RCC 7860 (cell line): Measurements from ENCODE around the gene AIMP1.
"Not testable (repeated sequence)": the region's sequence is repeated elsewhere in the genome, so short reads cannot be mapped to it uniquely, and the experiment has no call there.

Experiments
- DNase-seq: peaks from one replicate; pipeline ENCODE4 v3.0.0-alpha.2; 2015; ENCODE audit warnings: low spot score
- FAIRE-seq: peaks from 2 replicates; lab custom pipeline; 2012; peaks lifted over from hg19 to GRCh38; lab: Jason Lieb, UNC

AIMP1 gene

DNA sequence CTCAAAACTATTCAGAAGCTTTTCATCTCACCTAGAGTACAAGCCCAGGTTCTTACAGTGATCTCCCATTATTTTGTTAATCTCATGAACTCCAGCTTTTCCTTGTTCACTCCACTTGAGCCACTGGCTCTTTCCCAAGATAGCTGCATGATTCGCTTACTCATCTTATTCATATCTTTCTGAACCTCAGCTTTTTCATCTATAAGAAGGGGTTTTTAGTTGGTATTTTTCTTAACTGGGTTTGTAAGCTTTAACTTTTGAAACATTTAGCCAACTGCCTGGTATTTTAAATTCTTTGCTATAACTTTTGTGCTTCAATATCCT is 28.3 kb downstream of the AIMP1 start:
- no peak for DNase-seq
- no peak for FAIRE-seq

DNA sequence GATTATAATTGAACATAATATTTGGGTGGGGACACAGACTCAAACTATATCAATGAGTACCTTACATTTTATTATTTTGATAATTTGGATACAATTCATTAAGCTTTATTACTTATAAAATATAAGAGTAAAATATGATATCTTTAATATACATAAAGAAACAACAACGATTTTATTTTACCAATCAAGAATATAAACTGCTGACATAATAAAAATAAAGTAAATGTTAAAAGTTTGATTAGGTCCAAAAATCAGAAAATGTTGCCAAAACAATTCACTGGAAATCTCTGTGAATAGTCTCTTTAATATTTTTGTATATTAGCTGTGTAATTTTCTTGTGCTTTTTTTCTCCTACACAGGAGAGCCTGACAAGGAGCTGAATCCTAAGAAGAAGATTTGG is 30.8 kb downstream of the AIMP1 start:
- peak; percentile 39 for FAIRE-seq
- no peak for DNase-seq

GRCh38 chr4:106351016-106351415 is 34.7 kb downstream of the AIMP1 start:
- DNase-seq (no peak), FAIRE-seq (no peak)

DNA sequence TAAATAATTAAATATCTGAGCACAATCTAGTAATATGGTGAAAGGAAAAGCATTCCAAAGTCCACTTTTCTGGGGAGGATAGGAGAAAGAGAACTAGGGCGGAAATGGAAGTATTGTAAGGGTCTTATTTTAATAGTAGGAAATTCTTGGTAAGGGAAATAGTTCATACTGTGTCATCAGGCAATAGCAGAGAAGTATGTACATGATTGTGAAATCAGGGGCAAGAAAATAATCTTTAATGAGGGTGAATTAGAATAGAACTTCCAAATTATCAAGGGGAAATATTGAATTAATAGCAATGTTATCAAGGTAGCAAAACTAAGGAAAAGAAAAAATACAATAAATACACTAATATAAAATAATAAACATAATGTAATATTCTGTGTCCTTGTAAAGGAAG is 37.4 kb downstream of the AIMP1 start:
- FAIRE-seq (no peak), DNase-seq (no peak)

- no peak for DNase-seq
- no peak for FAIRE-seq
These were observed 38.8 kb downstream of the AIMP1 start for GRCh38 chr4:106355193-106355592.

DNA sequence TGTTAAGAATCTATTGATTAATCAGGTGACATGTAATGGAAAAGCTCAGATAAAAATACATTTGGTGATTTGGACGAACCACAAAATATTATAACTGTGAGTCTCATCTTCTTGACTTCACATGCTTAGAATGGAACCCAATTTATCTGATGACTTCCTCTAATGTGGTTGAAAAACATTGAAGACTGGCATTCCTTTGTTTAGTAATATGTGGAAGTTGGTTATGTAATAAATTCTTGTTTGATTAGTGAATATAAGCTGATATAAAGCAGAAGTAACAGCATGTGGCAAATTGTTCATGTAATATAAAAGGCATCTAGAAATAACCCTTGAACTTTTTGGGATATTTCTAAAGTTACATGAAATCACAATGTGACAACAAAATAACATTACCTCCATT is 42.5 kb downstream of the AIMP1 start:
- FAIRE-seq = no peak
- DNase-seq = no peak

GRCh38 chr4:106362086-106362825 is 45.9 kb downstream of the AIMP1 start:
- DNase-seq (no peak), FAIRE-seq (no peak)

DNA sequence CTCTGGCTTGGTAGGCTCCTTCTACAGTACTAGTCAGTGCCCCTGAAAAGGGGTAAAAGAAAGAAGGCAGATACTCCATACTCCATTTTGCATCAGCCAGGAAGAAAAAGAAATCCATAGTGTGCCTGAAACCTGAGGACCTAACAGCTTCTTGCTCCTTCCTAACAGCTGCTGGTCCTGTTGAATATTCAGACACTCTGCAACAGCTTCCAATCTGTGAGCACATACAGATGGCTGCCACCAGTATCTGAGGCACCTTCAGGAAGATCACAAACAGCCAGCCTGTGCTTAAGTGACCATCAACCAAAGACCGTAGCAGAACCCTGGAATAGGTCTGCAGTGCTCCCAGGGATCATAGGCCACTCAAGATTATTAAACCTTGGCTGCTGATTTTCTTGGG is 47.9 kb downstream of the AIMP1 start:
- DNase-seq (no peak), FAIRE-seq (no peak)

DNA sequence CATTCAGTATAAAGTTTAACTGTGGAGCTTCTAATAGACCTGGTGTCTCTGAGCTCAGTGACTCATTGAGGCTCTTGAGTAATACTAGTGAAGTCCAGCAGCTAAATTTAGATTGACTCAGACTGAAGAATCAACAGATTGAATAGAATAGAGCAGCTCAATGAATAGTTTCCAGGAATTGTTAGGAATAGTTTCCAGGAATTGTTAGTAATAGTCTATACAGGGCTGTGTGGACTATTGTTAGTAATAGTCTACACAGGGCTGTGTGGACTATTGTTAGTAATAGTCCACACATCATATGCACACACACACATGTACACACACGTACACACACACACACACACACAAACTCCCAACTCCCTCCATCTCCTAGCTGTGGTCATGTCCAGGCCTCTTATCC is 49.3 kb downstream of the AIMP1 start:
- DNase-seq (peak; percentile 67), FAIRE-seq (peak; percentile 81)

- FAIRE-seq = no peak
- DNase-seq = no peak
These were observed 49.7 kb downstream of the AIMP1 start for GRCh38 chr4:106366026-106366425.

DNA sequence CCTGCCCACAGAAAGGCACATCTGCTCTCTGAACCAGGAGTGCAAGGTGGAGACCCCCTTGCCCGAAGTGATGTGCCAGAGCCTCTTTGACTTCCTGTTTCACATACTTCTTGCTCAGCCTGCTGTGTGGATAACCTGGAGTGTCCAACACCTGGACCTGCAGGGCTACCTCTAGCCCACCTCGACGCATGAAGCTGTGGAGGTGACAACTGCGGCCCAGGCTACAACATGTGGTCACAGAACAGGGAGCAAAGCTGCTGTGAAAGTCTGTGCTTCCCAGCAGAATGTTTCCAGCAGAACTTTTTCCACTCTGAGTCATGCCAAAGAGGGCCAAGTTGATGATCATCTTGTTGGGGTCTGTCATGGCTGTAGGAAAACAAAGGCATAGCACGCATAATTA is 50.7 kb downstream of the AIMP1 start:
- FAIRE-seq (no peak), DNase-seq (no peak)

DNA sequence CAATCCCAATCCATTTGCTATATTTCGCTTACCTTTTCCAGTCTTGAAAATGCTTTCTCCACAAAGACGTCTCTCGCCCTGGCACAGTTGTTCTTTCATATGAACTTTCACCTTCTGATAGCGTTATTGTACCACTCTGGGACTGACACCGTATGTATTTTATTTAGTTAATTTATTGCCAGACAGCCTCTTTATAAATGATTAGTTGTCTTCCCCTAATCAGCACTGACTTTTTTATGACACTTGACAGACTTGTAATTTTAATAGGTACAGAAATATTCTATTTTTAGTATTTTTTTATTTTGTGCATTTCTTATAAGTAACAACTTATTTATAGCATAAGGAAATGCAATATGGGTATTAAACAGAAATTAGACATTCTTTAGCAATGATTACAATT is 52.3 kb downstream of the AIMP1 start, which contains the start of gene GIMD1:
GIMD1 (minus strand) TSS at position 101 of the 400 bp plus-strand sequence. CDS start 1,343 bp downstream, outside the sequence.
- DNase-seq (no peak), FAIRE-seq (no peak)

DNA sequence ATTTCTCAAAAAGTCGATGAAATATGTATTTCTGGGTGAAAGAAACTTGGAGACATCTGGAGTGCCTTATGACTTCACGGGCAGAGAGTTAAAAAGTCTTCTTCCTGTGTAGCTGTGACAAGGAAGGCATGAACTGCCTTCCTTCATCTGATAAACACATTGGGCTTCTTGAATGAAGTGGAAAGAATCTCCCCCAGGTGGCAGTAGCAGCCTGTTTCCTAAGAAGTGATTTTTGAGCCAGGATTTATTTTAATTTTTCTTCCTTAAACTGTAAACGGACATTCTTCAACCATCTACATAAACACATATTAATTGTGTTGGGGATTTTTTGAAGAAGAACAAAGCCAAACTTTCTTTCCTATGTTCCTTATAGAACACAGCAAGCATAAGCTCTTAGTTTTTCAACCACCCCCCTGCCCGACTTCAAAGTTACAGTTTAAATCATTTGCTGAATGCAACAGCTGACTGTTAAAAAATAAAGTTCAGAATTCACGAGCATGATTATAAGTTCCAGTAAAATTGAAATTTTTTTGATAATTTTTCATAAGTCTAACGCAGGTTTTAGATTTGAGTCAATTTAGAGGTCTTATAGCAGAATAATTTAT is 53.2 kb downstream of the AIMP1 start:
- DNase-seq (peak; percentile 39), FAIRE-seq (peak; percentile 57)

- DNase-seq (no peak), FAIRE-seq (no peak)
These were observed 53.9 kb downstream of the AIMP1 start for GRCh38 chr4:106370214-106370613.

DNA sequence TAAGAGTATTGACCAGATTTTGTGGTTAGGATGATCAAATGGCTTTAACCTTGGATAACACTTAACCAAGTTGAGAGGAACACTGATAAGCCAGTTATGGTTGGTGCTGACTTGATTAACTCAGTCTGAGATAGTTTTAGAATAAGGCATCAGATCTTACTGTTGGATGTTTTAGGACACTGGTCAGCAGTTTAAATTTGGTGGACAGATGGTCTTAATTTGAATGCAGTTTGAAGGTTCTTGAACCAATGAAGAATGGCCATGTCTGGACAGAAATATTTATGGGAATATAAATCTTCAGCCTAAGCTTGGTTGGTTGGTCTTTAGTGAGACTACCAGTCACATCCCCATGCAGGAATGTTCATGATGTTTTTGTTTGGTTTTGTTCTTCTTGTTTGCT is 54.8 kb downstream of the AIMP1 start:
- FAIRE-seq = no peak
- no peak for DNase-seq

DNA sequence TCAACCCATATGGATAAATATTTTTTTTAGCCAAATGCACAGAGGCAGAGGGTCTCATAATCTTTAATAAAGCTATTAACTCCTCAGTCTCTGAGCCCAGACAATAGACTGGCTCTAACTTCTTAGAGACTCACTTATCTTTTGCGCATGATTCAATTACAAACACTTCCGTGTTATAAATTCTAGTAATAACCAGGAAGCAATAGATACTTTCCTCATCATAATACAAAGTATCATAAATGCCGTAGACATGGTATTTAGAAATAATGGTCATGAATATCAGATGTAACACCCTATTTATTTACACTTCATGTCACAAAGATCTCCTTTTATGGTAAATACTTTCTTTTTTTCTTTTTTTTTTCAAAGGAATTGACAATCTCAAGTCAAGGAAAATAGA is 56.7 kb downstream of the AIMP1 start:
- DNase-seq (no peak), FAIRE-seq (no peak)

- DNase-seq = no peak
These were observed 63.8 kb downstream of the AIMP1 start for GRCh38 chr4:106380179-106380578.

DNA sequence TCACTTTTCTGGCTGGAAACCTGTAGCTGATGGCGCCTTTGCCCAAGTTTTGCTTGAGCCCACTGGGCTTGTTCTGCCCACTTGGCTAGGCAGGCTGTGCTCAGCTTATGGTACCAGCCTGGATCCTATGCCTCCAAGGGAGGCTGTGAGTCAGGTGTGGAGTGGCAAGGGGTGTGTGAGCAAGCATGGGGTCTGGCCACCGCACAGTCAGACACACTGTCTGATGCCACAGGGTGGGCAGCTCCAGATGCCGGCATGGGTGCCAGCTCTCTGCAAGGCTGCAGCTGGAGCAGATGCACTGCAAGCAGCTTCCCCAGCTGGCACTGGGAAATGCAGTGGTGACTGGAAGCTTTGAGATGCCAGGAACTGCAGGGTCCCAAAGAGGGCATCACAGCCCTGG is 68.5 kb downstream of the AIMP1 start:
- FAIRE-seq (no peak), DNase-seq (no peak)

More at GRCh38 chr4:106380179-106380578, 63.8 kb downstream of the AIMP1 start:
- FAIRE-seq = no peak

DNA sequence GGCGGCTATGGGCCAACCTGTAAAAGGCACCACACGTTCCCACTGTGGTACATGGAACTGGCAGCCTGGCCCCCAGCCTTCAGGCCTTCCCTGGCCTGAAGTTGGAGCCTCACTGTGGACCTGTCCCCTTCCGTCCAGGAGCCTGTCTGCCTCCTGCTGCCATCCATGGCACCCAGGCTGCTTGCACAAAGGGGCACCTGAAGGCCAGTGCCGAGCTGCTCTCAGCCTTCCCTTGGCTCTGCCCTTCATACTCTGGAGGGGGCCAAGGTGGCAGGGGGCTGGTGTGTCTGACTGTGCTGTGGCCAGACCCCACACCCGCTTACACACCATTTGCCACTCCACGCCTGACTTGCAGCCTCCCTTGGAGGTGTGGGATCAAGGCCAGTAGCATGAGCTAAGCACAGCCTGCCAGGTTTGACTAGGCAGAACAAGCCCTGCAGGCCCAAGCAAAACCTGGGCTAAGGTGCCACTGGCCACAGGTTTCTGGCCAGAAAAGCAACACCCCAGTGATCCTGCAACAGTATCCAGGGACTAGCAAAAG is 69.6 kb downstream of the AIMP1 start:
- FAIRE-seq = no peak
- DNase-seq = no peak

DNA sequence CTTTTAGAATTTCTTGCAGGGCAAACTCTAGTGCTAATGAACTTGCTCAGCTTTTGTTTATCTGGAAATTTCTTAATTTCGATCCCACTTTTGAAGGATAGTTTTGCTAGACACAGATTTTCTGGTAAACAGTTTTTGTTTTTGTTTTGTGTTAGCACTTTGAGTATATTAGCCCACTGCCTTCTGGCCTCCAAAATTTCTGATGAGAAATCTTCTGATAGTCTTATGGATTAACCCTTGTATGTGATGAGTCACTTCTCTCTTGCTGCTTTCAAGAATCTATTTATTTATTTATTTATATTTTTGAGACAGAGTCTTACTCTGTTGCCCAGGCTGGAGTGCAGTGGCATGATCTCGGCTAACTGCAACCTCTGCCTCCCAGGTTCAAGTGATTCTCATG is 79.2 kb downstream of the AIMP1 start:
- no peak for FAIRE-seq

DNA sequence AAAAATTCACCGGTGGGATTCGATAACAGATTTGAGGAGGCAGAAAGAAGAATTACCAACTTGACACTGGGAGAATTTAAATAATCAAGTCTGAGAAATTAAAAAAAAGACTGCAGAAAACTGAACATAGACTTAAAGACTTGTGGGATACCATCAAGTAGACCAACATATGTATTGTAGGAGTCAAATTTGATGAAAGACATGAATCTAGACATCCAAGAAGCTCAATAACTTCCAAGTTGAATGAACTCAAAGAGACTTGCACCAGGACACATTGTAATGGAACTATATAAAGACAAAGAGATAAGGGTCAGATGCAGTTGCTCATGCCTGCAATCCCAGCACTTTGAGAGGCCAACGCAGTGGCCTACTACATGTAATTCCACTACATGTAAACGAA is 82.5 kb downstream of the AIMP1 start:
- not testable (repeated sequence) for FAIRE-seq, DNase-seq

More for the DNA sequence above, 79.2 kb downstream of the AIMP1 start:
- no peak for DNase-seq
